Tibial nerve (tissue), 4 donors: ENCODE measurements around the gene AMOTL1.
"Not testable (repeated sequence)": the region's sequence is repeated elsewhere in the genome, so short reads cannot be mapped to it uniquely, and the experiment has no call there.

Experiments used
- EP300 ChIP-seq, 2 donors: sonication (generic); formaldehyde crosslinking; IDR thresholded peaks; one replicate each; pipeline ENCODE4 v1.6.1; 2017; ENCODE audit warnings: antibody characterized with exemption in 2 of 2, mild to moderate bottlenecking in 1 of 2
- POLR2A ChIP-seq, 2 donors: fragments of 450-650 bp; IDR thresholded peaks; one replicate each; pipeline ENCODE4 v1.6.1; 2017; ENCODE audit warnings: antibody characterized with exemption in 2 of 2, mild to moderate bottlenecking in 2 of 2, moderate library complexity in 2 of 2
- TF ChIP-seq, protein P1 (sequence below), 5 experiments: fragments of 200-600 bp in 3 of 5; fragments of 450-650 bp in 2 of 5; sonication (generic) in 3 of 5; IDR thresholded peaks; one replicate each; pipeline ENCODE4 v1.5.1; 2016 to 2019; ENCODE audit warnings: antibody characterized with exemption in 5 of 5, mild to moderate bottlenecking in 3 of 5, moderate library complexity in 2 of 5

- TF ChIP-seq POLR2A, EP300 (IDR thresholded peaks at IDR 0.05): not testable (repeated sequence)
- TF ChIP-seq, protein P1, sequence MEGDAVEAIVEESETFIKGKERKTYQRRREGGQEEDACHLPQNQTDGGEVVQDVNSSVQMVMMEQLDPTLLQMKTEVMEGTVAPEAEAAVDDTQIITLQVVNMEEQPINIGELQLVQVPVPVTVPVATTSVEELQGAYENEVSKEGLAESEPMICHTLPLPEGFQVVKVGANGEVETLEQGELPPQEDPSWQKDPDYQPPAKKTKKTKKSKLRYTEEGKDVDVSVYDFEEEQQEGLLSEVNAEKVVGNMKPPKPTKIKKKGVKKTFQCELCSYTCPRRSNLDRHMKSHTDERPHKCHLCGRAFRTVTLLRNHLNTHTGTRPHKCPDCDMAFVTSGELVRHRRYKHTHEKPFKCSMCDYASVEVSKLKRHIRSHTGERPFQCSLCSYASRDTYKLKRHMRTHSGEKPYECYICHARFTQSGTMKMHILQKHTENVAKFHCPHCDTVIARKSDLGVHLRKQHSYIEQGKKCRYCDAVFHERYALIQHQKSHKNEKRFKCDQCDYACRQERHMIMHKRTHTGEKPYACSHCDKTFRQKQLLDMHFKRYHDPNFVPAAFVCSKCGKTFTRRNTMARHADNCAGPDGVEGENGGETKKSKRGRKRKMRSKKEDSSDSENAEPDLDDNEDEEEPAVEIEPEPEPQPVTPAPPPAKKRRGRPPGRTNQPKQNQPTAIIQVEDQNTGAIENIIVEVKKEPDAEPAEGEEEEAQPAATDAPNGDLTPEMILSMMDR (IDR thresholded peaks at IDR 0.05) = not testable (repeated sequence)
Measured at GRCh38 chr11:94791942-94792341, 23.8 kb downstream of the AMOTL1 start.
